Measurements from ENCODE around the gene MMP2. TPM values are rescaled to one million over a fixed set of nuclear protein-coding genes. Genes with fewer than 3 reads are reported as not detected.

Gene MMP2
- polyA plus RNA-seq, 1 donor = 87.5 TPM

GRCh38 chr16:55477736-55478135, 1.3 kb upstream of the MMP2 start:
- Histone ChIP-seq H3K27ac (ENCODE audit: low read length) (no peak overlapping the region), H3K9me3 (ENCODE audit: control insufficient read depth, low read depth, low read length) (no peaks in the 10 kb centered on the region), H3K27me3 (ENCODE audit: control insufficient read depth, insufficient read depth, low read length) (peaks cover 34% of the 10 kb centered on the region), H3K36me3 (ENCODE audit: control insufficient read depth, insufficient read depth, low read length) (peaks cover 1% of the 10 kb centered on the region), H3K4me1 (ENCODE audit: control insufficient read depth, insufficient read depth, low read length) (no peaks in the 10 kb centered on the region), H3K4me3 (ENCODE audit: low read length) (no peak overlapping the region)
- WGBS (ENCODE audit: insufficient coverage, low lambda C conversion rate) = no CpG with 5 or more reads among the region's 3 CpGs
- DNase-seq = no peak

- peaks cover 34% of the 10 kb centered on the region for H3K27me3 ChIP-seq (ENCODE audit: control insufficient read depth, insufficient read depth, low read length)
- no peaks in the 10 kb centered on the region for H3K4me1 ChIP-seq (ENCODE audit: control insufficient read depth, insufficient read depth, low read length)
- H3K27ac ChIP-seq (ENCODE audit: low read length) = peak overlapping the region; percentile 44
- peaks cover 12% of the 10 kb centered on the region for H3K36me3 ChIP-seq (ENCODE audit: control insufficient read depth, insufficient read depth, low read length)
- DNase-seq = no peak
- H3K9me3 ChIP-seq (ENCODE audit: control insufficient read depth, low read depth, low read length) = no peaks in the 10 kb centered on the region
- no CpG with 5 or more reads among the region's 41 CpGs for WGBS (ENCODE audit: insufficient coverage, low lambda C conversion rate)
- peak overlapping the region; percentile 47 for H3K4me3 ChIP-seq (ENCODE audit: low read length)
Measured at GRCh38 chr16:55479430-55480140, 587 bp downstream of the MMP2 start.

- Histone ChIP-seq H3K36me3 (ENCODE audit: control insufficient read depth, insufficient read depth, low read length) (peaks cover 19% of the 10 kb centered on the region), H3K27me3 (ENCODE audit: control insufficient read depth, insufficient read depth, low read length) (peaks cover 34% of the 10 kb centered on the region), H3K4me1 (ENCODE audit: control insufficient read depth, insufficient read depth, low read length) (no peaks in the 10 kb centered on the region), H3K27ac (ENCODE audit: low read length) (peak overlapping the region; percentile 44), H3K4me3 (ENCODE audit: low read length) (peak overlapping the region; percentile 47), H3K9me3 (ENCODE audit: control insufficient read depth, low read depth, low read length) (no peaks in the 10 kb centered on the region)
- peak in 1 of 2 donors; percentile 54 for DNase-seq
- WGBS (ENCODE audit: insufficient coverage, low lambda C conversion rate) = no CpG with 5 or more reads among the region's 25 CpGs
Measured at GRCh38 chr16:55480228-55480655, 1.2 kb downstream of the MMP2 start.

GRCh38 chr16:55481023-55481422, 2.0 kb downstream of the MMP2 start:
- WGBS (ENCODE audit: insufficient coverage, low lambda C conversion rate) = 67% methylated on average over 1 of the region's 4 CpGs
- Histone ChIP-seq H3K36me3 (ENCODE audit: control insufficient read depth, insufficient read depth, low read length) (peaks cover 24% of the 10 kb centered on the region), H3K4me3 (ENCODE audit: low read length) (peak overlapping the region; percentile 47), H3K27me3 (ENCODE audit: control insufficient read depth, insufficient read depth, low read length) (peaks cover 34% of the 10 kb centered on the region), H3K4me1 (ENCODE audit: control insufficient read depth, insufficient read depth, low read length) (no peaks in the 10 kb centered on the region), H3K27ac (ENCODE audit: low read length) (no peak overlapping the region), H3K9me3 (ENCODE audit: control insufficient read depth, low read depth, low read length) (no peaks in the 10 kb centered on the region)
- no peak for DNase-seq

- DNase-seq = no peak
- whole genome bisulfite sequencing (ENCODE audit: insufficient coverage, low lambda C conversion rate) = no CpG with 5 or more reads among the region's 2 CpGs
- peaks cover 34% of the 10 kb centered on the region for H3K27me3 ChIP-seq (ENCODE audit: control insufficient read depth, insufficient read depth, low read length)
- no peaks in the 10 kb centered on the region for H3K9me3 ChIP-seq (ENCODE audit: control insufficient read depth, low read depth, low read length)
- peaks cover 24% of the 10 kb centered on the region for H3K36me3 ChIP-seq (ENCODE audit: control insufficient read depth, insufficient read depth, low read length)
- H3K27ac ChIP-seq (ENCODE audit: low read length) = no peak overlapping the region
- no peak overlapping the region for H3K4me3 ChIP-seq (ENCODE audit: low read length)
- H3K4me1 ChIP-seq (ENCODE audit: control insufficient read depth, insufficient read depth, low read length) = no peaks in the 10 kb centered on the region
Measured at GRCh38 chr16:55482056-55482455, 3.1 kb downstream of the MMP2 start.

- Histone ChIP-seq H3K27me3 (ENCODE audit: control insufficient read depth, insufficient read depth, low read length) (no peaks in the 10 kb centered on the region), H3K9me3 (ENCODE audit: control insufficient read depth, low read depth, low read length) (no peaks in the 10 kb centered on the region), H3K36me3 (ENCODE audit: control insufficient read depth, insufficient read depth, low read length) (peaks cover 44% of the 10 kb centered on the region), H3K27ac (ENCODE audit: low read length) (no peak overlapping the region), H3K4me1 (ENCODE audit: control insufficient read depth, insufficient read depth, low read length) (no peaks in the 10 kb centered on the region), H3K4me3 (ENCODE audit: low read length) (no peak overlapping the region)
- WGBS (ENCODE audit: insufficient coverage, low lambda C conversion rate) = no CpG with 5 or more reads among the region's 13 CpGs
- no peak for DNase-seq
Measured at GRCh38 chr16:55487048-55487803, 8.2 kb downstream of the MMP2 start.

DNA sequence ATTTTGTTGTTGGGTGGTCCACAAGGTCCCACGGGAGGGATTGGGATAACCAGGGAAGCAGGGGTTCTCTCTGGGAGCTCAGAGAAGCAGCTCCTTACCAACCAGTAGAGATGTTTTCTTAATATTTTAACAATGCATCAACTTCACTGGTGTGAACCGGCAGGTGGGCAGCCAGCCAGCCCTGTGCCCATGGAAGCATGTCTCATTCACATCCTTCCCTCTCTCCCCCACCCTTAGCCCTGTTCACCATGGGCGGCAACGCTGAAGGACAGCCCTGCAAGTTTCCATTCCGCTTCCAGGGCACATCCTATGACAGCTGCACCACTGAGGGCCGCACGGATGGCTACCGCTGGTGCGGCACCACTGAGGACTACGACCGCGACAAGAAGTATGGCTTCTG, 9.3 kb downstream of the MMP2 start:
- WGBS (ENCODE audit: insufficient coverage, low lambda C conversion rate) = no CpG with 5 or more reads among the region's 12 CpGs
- H3K9me3 ChIP-seq (ENCODE audit: control insufficient read depth, low read depth, low read length) = no peaks in the 10 kb centered on the region
- H3K36me3 ChIP-seq (ENCODE audit: control insufficient read depth, insufficient read depth, low read length) = peaks cover 43% of the 10 kb centered on the region
- no peak overlapping the region for H3K4me3 ChIP-seq (ENCODE audit: low read length)
- H3K4me1 ChIP-seq (ENCODE audit: control insufficient read depth, insufficient read depth, low read length) = no peaks in the 10 kb centered on the region
- no peak overlapping the region for H3K27ac ChIP-seq (ENCODE audit: low read length)
- DNase-seq = no peak
- H3K27me3 ChIP-seq (ENCODE audit: control insufficient read depth, insufficient read depth, low read length) = no peaks in the 10 kb centered on the region

- DNase-seq = no peak
- no peaks in the 10 kb centered on the region for H3K27me3 ChIP-seq (ENCODE audit: control insufficient read depth, insufficient read depth, low read length)
- H3K9me3 ChIP-seq (ENCODE audit: control insufficient read depth, low read depth, low read length) = no peaks in the 10 kb centered on the region
- H3K27ac ChIP-seq (ENCODE audit: low read length) = no peak overlapping the region
- no peak overlapping the region for H3K4me3 ChIP-seq (ENCODE audit: low read length)
- no peaks in the 10 kb centered on the region for H3K4me1 ChIP-seq (ENCODE audit: control insufficient read depth, insufficient read depth, low read length)
- no CpG with 5 or more reads among the region's 14 CpGs for WGBS (ENCODE audit: insufficient coverage, low lambda C conversion rate)
- peaks cover 41% of the 10 kb centered on the region for H3K36me3 ChIP-seq (ENCODE audit: control insufficient read depth, insufficient read depth, low read length)
Measured at GRCh38 chr16:55489119-55489955, 10.3 kb downstream of the MMP2 start.

- H3K4me3 ChIP-seq (ENCODE audit: low read length) = no peak overlapping the region
- DNase-seq = no peak
- H3K9me3 ChIP-seq (ENCODE audit: control insufficient read depth, low read depth, low read length) = no peaks in the 10 kb centered on the region
- H3K36me3 ChIP-seq (ENCODE audit: control insufficient read depth, insufficient read depth, low read length) = peaks cover 37% of the 10 kb centered on the region
- H3K4me1 ChIP-seq (ENCODE audit: control insufficient read depth, insufficient read depth, low read length) = peaks cover 4% of the 10 kb centered on the region
- WGBS (ENCODE audit: insufficient coverage, low lambda C conversion rate) = no CpG with 5 or more reads among the region's 2 CpGs
- H3K27me3 ChIP-seq (ENCODE audit: control insufficient read depth, insufficient read depth, low read length) = no peaks in the 10 kb centered on the region
- no peak overlapping the region for H3K27ac ChIP-seq (ENCODE audit: low read length)
Measured at GRCh38 chr16:55489956-55490265, 10.9 kb downstream of the MMP2 start.

DNA sequence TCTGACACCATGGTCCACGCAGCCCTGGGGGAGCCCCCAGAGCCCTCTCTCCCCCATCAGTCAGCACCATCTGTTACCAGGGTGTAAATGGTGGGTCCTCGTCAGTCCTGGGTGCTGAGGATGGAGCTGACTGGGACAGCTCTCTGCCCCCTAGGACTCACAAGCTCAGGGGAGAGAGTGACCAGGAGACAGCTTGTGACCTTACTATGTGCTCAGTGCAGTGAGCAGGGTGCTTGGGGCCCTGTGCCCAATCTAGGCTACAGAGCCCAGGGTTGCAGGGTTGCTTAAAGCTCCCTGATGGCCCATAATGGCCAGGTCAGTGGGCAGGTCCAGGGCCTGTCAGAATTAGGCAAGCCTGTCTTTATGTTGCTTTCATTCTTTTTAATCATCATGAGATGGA, 11.3 kb downstream of the MMP2 start:
- Histone ChIP-seq H3K4me1 (ENCODE audit: control insufficient read depth, insufficient read depth, low read length) (peaks cover 4% of the 10 kb centered on the region), H3K9me3 (ENCODE audit: control insufficient read depth, low read depth, low read length) (no peaks in the 10 kb centered on the region), H3K27ac (ENCODE audit: low read length) (no peak overlapping the region), H3K27me3 (ENCODE audit: control insufficient read depth, insufficient read depth, low read length) (no peaks in the 10 kb centered on the region), H3K4me3 (ENCODE audit: low read length) (no peak overlapping the region), H3K36me3 (ENCODE audit: control insufficient read depth, insufficient read depth, low read length) (peaks cover 33% of the 10 kb centered on the region)
- WGBS (ENCODE audit: insufficient coverage, low lambda C conversion rate) = no CpG with 5 or more reads among the region's 2 CpGs
- no peak for DNase-seq

Data from large intestine (tissue), 3 donors.